Iris pigment epithelial cell (primary cell): Measurements from ENCODE around the gene CLDN2.

Experiments
- DNase-seq: peaks from one replicate; pipeline ENCODE4 v3.0.0-alpha.2; 2011; ENCODE audit warnings: low read depth

Gene CLDN2

DNA sequence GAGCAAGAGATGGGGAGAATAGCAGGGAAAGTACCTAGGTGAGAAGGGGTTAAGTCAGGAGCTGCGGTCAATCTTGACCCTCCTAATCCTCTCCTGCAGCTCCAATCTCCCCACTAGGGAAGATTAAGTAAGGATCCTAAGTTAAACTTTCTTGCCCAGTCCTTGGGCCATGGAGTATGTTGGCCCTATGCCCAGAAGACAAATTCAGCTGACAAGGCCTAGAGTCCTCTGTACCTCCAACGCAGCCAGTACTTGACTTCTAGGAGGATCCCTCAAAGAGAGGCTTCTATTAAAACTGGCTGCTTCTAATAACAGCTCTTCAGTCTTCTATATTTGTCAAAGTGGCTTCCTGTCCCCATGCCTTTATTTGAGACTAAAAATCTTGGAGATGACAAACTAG, 1.4 kb downstream of the CLDN2 start:
- no peak for DNase-seq

- DNase-seq = no peak
Measured at GRCh38 chrX:106927023-106927422, 6.8 kb downstream of the CLDN2 start.

DNA sequence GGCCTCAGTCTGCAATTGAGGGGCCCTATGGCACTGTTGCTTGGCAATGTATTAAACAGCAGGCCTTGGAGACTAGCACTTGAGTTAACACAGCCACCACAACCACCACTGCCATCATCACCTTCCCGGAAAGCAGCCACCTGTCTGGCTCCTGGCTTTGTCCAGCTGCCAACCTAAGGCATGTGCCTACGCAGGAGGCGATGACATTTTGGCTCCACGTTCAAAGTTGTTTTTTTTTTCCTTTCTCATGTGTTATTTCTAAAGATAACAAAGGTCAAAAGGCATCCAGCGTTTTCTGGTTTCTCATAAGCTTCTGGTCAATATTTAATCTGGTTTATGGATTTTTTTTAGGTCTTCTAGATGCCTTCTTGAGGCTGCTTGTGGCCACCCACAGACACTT, 7.5 kb downstream of the CLDN2 start:
- no peak for DNase-seq

DNA sequence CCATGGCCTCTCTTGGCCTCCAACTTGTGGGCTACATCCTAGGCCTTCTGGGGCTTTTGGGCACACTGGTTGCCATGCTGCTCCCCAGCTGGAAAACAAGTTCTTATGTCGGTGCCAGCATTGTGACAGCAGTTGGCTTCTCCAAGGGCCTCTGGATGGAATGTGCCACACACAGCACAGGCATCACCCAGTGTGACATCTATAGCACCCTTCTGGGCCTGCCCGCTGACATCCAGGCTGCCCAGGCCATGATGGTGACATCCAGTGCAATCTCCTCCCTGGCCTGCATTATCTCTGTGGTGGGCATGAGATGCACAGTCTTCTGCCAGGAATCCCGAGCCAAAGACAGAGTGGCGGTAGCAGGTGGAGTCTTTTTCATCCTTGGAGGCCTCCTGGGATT, 8.0 kb downstream of the CLDN2 start:
- DNase-seq = no peak

DNA sequence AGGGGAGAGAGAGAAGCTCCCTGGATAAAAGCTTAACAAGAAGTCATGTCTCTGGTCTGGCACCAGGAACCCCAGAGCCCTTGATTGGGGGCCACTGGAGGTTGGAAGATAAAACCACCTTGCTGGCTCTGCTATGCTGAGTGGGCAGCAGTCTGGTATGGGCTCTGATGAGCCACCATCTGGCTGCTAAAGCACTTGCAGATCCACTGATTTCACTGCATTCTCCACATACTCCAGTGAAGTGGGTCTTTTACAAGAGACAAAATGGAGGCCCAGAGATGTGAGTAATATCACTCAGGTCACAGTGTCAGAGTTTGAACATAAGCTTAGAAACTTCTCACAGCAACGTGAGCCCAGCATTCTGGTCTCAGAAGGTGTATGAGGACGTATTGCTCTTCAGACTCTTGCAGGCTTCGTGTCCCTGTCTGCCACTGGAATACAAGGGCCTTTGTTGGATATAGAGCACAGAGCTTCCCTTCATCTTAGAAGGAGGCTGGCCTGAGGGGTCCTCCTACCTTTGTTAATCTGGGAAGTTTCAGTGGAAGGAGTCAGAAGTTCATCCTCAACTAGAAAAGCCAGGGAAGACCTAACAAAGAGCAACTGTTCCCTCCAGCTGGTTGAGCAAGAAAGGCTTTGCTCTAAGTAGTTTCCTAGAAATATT, 11.8 kb downstream of the CLDN2 start:
- DNase-seq = peak; percentile 57

- peak; percentile 50 for DNase-seq
Measured at GRCh38 chrX:106932492-106932923, 12.3 kb downstream of the CLDN2 start.

DNA sequence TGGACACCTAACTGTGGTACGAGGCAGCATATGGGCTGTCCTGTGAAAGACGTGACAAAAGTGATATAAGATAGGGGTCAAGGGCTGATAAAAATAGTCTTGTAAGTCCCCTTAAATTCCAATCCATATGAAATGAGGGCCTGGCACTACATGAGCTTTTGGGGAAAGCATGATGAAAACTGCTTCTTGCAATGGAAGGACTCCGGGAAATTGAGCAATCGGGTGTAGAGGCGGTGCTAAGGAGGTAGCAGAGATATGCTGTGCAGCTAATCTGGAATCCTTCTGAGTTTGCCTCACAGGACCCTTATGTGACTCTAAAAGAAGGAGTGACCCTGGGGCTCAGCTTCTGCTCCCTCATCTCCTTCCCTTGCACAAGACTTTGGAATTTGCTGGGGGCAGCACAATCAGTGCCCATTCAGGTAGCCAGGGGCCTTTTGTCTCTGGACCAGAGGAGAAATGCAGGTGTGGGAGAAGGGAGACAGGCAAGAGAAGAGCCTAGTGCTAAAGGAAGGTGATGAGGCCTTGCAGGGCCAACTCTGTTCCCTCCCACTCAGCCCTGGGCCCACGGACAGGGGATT, 12.8 kb downstream of the CLDN2 start:
- peak; percentile 60 for DNase-seq

DNA sequence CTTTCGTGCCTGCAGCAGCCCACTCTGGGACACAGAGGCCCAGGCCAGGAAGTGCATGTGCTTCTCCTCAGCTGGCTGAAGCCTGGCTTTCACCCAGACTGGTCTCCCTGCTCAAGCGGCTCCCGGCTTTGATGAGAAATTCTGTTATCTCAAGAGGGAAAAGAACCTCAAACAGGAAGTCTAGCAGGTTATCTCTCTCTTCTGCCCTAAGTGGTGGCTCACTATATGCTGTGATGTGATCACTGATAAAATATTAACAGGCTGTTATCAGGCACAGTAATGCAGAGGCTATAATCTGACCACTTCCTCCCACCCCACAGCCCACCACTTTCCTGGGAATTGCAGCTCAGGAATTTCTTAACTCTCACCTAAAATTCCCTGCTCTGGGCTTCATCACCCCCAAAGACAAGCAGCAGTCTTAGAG, 13.3 kb downstream of the CLDN2 start:
- DNase-seq = peak; percentile 34

GRCh38 chrX:106935175-106935574, 15.0 kb downstream of the CLDN2 start:
- DNase-seq = no peak

- no peak for DNase-seq
Measured at GRCh38 chrX:106936246-106936645, 16.0 kb downstream of the CLDN2 start.

- DNase-seq = no peak
Measured at GRCh38 chrX:106939566-106939965, 19.4 kb downstream of the CLDN2 start.

DNA sequence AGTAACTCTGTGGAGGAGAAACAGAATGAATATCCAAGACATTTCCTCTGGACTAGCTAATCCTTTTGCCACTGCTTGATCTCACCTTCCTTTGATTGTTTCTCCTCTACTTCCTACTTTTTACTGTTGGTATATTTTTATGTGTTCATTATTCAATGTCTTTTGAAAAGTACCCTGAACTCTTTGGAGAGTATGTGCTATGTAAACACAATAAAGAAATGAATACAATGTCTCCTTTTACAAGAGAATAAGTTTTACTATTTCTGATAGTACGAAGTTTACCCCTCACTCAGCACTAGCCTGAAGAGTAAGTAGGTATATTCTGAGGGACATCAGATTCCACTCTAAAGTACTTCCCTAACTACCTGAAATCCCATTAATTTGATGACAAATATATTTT, 19.9 kb downstream of the CLDN2 start:
- DNase-seq = no peak

DNA sequence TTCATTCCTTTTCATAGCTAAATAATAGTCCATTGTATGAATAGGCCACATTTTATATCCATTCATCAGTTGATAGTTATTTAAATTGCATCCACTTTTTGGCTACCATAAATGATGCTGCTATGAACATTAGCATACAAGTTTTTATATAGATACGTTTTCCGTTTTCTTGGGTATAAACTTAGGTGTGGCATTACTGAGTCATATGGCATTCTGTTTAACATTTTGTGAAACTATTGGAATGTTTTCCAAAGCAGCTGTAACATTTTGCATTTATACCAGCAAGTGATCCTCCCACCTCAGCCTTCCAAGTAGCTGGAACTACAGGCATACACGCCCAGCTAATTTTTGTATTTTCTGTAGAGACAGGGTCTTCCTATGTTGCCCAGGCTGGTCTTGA, 26.3 kb downstream of the CLDN2 start:
- DNase-seq = no peak

DNA sequence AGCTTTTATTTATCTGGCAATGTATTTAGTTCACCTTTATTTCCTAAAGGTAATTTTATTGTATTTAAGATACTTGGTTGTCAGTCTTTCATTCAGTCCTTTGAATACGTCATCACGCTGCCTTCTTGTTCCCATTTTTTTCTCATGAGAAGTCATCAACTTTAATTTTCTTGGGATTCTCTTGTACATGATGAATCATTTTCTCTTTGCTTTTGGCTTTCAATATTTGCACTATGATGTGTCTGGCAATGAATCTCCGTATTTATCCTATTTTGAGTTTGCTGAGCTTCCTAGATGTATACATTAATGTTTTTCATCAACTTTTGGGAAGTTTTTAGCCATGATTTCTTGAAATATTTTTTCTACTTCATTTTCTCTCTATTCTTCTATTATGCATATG, 28.4 kb downstream of the CLDN2 start:
- peak; percentile 8 for DNase-seq

- no peak for DNase-seq
Measured at GRCh38 chrX:106949366-106949765, 29.2 kb downstream of the CLDN2 start.

DNA sequence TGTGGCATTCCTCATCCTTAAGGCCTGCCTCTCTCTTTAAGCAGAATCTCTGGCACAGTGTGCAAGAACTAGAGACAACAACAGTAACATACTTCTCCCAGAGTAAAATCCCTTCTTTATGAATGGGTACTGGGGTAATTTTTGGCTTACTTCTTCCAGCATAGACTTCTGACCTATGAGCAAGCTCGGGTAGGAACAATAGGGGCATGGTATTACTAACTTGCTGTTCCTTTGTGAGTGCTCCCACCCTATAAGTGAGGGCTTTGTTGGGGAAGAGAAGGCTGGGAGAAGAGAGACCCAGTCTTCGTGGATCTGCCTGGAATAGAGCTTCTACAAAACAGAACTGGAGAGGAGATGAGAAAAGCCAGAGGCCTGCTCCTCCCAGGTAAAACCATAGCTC, 30.2 kb downstream of the CLDN2 start:
- DNase-seq = no peak

GRCh38 chrX:106951230-106951629, 31.0 kb downstream of the CLDN2 start:
- no peak for DNase-seq

DNA sequence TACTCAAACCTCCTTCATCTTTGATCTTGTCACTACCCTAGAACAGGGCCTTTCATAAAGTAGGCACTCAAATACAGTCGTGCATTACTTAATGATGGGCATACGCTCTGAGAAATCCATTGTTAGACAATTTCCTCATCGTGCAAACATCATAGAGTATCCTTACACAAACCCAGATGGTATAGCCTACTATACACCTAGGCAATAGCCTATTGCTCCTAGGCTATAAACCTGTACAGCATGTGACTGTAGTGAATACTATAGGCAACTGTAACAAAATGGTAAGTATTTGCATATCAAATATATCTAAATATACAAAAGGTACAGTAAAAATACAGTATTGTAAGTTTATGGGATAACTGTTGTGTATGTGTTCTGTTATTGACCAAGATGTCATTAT, 31.9 kb downstream of the CLDN2 start:
- DNase-seq = no peak

DNA sequence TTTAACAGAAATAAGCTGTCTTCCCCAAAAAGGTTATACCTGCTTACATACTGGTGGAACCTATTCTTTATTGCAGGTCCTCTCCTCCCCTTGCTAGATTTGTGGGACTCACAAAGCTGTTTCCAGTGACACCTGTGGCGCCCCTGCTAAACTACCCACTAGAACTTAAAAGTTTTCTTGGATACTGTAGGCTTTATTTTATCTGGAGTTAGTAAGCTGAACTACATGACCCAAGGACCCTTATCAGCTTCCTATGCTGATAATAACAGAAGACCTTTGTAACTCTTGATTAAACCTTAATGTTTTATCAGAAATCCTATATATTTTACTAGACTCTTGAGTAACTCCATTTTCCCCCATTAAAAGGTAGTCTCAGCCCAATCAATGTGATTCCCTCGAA, 32.3 kb downstream of the CLDN2 start:
- no peak for DNase-seq

- peak; percentile 26 for DNase-seq
Measured at GRCh38 chrX:106952988-106953387, 32.8 kb downstream of the CLDN2 start.

GRCh38 chrX:106954041-106954440, 33.8 kb downstream of the CLDN2 start:
- DNase-seq = no peak

DNA sequence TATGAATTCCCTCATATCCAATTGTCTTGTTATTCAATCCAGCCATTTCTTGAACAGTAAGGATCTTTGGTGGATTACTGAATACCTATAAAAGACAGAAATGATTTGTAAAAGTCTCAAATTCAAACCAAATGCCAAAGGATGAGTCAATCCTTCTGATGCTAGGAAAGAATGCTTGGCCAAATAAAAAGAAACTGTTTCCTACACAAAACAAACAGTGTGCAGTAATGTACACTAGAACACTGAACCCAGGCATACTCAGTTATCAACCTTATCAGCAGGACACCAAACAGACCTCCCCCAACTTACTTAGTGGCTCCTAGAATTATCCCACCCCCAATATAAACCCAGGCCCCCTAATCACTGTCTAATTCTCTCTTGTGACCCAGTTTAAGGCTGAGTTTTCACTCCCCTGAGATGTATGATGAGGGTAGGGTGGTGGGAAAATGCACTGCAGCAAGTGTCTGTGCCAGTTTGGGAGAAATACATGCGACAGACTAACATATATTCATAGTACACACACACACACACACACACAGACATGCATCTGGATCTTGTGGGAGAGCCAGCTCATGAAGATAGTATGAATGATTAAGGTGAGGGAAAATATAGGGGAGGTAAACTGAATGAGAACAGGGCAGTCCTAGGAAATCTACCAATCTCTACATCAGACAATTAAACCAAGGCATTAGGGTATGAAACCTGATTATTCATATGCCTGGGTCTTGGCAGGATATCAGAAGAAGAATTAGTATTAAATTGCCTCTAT, 35.0 kb downstream of the CLDN2 start:
- DNase-seq = peak; percentile 55

DNA sequence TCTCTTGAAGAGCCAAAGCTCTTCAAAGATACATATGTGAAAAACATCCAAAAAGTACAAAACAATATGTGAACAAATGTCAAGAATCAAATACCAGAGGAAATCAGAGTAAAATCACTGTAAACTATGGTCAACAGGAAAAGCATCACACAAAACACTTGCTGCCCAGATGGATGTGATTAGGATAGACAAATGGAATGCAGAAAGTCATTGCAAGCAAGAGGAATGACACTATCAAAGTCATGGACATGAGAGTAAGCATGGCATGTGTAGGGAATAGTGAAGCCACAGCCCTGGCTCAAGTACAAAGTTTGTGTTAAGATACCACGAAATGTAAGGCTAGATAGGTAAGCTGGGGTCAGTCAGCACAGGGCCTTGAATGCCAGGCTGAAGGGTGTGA, 37.7 kb downstream of the CLDN2 start:
- no peak for DNase-seq
